Glomerular visceral epithelial cell (primary cell): ENCODE data around the gene PIF1.
"Not testable (repeated sequence)": the region's sequence is repeated elsewhere in the genome, so short reads cannot be mapped to it uniquely, and the experiment has no call there.

Experiments
- DNase-seq: peaks from one replicate; pipeline ENCODE4 v3.0.0-alpha.2; 2016; ENCODE audit errors: extremely low spot score

The PIF1 gene

DNA sequence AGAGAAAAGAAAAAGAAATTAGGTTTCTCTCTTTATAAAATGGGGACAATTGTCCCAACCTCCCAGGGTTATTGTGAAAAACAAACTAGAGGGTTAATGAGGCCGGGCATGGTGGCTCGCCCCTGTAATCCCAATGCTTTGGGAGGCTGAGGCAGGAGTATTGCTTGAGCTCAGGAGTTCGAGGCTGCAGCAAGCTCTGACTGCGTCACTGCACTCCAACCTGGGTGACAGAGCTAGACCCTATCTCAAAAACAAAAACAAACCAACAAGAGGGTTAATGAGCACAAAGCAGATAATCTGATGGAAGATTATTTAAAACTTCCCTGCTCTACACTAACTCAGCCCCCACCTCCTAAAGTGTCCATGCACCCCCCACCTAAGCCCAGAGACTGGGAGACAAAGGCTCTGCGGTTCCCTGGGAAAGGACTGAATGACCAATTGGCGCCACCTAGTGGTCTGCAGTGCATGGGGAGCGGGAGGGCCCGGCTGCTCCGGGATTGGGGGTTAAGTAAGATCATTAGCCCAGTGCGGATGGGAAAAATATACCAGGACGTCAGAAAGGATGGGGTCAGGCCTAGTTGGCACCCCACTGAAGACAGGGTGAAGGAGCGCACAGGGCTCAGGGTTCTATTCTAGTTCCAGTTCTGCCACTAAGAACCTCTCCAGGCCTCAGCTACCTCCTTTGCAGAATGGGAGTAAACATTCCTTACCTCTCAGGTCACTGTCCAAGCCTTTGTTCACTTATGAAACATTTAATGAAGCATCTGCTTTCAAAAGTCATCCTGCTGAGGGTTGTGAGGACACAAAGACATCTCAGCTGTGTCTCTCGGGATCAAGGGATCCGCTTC, 15.6 kb downstream of the PIF1 start:
- peak; percentile 73 for DNase-seq

DNA sequence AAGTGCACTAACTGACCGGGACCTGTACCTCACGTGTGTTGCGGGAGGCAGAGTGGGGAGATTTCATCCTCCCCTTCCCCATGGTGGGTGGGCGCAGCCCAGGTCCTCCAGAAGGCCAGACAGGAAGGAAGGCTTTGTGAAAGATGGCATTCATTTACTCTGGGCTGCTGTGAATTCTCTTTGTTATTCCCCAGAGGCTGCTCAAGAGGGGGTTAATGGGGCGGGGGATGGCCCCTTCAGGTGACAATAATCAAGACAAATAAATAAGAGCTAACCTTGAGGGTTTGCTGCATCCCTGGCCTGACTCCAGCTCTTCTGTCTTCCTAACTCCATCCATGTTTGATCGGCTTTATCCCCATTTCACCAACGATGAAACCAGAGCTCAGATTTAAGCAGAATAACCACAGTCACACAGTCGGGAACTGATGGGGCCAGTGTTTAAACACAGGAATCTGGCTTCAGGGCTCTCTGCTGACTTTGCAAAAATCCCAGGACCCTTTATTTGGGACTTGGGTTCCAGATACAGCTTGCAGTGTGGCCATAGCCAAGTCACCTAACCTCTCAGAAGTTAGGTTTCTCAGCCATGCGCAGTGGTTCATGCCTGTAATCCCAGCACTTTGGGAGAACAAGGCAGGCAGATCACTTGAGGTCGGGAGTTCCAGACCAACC, 16.5 kb downstream of the PIF1 start:
- no peak for DNase-seq

DNA sequence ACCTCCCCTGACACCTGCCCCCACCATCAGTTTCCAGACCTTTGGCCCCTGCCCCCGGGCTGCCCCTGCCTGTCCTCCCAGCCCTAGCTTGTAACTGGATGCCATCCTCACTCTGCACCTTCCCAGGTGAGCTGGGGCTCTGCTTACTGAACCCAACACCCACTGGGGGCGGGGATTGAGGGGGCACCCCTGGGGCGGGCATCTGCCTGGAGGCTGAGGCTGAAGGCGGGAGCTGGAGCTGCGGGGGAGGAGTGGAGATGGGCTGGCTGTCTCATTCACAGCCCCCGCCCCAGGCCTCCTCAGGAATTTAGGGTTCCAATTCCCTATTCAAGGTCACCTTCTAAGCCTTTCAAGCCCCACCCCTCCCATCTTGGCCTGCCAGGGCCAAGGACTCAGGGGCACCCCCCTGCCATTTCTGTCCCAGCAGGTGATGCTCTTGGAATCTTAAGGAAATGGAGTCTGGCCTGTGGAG, 17.7 kb downstream of the PIF1 start:
- DNase-seq, result no peak

DNA sequence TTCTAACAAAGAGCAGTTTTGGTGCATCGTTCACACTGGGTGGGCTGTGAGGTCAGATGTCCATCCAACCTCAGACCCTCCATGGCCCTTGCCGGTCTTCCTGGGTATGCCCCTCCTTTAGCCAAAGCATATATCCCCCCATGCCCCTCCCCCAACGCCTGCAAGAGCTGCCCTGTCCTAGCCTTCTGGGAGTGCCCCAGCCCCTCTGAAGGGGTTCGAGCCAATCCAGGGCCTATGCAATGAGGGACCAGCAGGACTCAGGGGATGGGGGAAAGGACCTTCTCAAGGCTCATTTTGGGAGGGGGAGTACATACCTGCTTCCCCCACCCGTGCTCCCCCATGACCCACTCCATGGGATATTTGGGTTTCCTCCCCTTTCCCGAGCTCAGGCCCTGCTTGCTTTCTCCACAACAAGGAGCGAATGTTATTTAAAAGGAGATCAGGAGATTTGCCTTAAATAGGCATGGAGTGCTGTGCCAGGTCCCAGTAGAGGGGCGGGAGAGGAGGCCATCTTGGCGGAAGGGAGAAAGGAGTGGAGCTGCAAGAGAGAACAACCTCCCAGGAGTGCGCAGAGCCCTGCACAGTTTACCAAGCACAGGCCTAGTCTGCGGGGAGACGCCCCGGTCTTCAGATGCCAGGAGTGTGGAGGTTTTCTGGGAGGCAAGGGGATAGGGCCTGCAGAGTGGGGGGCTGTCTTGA, 18.2 kb downstream of the PIF1 start:
- no peak for DNase-seq

DNA sequence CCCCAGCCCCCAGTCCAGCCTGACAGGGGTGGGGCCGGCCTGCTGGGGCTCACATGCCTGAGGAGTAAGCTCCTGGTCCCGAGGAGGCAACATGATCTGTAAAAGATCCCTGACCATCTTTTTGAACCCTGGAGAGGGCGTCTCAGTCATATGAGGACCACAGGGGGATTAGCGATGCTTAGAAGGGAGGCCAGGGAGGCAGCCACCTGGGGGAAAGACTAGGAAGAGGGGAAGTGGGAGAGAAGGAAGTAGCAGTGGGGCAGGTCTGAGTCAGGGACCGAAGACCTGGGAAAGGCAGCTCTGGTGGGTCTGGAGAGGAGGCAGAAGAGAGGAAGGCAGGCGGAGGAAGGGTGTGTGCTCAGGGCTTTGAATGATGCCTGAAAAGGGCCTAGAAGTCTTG, 18.9 kb downstream of the PIF1 start:
- DNase-seq, result no peak

DNA sequence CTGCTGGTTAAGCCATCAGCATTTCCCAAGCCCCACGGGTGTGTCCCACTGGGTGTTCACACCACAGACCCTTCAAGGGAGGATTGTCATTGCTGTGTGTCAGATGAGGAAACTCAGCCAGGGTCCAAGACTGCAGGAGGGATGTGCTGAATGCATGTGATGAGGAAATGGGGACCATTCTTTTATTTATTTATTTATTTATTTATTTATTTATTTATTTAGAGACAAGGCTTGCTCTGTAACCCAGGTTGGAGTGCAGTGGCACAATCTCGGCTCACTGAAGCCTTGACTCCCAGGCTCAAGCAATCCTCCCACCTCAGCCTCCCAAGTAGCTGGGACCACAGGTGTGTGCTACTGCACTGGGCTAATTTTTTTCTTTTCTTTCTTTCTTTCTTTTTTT, 20.8 kb downstream of the PIF1 start:
- no peak for DNase-seq

DNA sequence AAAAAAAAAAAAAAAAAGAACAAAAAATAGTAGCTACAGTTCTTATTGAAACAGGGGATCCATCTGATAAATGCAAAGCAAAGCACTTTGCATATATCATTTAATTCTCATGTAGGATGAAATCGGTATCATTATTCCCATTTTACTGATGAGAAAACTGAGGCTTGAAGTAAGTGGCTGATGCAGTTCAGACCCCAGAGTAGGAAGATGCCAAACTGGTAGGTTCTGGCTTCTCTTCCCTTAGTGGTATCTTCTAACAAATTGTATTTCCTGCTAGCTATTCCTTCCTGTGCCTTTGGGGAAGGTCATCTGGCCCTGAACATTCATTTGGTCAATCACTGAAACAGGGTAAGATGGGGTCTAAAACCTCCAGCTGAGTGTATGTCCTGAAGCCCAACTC, 21.9 kb downstream of the PIF1 start:
- DNase-seq, result no peak

DNA sequence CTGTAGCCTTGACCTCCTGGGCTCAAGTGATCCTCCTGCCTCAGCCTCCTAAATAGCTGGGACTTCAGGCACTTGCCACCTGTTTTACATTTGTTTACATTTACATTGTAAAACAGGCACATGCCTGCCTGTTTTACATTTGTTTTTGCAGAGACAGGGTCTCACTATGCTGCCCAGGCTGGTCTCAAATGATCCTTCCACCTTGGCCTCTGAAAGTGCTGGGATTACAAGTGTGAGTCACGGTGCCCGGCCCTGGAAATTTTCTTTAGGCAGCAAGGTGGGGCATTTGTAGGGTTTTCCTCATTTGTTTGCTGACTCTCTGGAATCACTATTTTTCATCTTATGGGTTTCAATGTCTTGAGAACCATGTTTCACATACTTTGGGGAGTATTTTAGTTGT, 25.0 kb downstream of the PIF1 start:
- DNase-seq, result no peak

DNA sequence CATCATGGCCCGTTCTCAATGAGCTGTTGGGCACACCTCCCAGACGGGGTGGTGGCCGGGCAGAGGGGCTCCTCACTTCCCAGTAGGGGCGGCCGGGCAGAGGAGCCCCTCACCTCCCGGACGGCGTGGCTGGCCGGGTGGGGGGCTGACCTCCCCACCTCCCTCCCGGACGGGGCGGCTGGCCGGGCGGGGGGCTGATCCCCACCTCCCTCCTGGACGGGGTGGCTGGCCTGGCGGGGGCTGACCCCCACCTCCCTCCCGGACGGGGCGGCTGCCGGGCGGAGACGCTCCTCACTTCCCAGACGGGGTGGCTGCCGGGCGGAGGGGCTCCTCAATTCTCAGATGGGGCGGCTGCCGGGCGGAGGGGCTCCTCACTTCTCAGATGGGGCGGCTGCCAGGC, 26.5 kb downstream of the PIF1 start:
- not testable (repeated sequence) for DNase-seq

DNA sequence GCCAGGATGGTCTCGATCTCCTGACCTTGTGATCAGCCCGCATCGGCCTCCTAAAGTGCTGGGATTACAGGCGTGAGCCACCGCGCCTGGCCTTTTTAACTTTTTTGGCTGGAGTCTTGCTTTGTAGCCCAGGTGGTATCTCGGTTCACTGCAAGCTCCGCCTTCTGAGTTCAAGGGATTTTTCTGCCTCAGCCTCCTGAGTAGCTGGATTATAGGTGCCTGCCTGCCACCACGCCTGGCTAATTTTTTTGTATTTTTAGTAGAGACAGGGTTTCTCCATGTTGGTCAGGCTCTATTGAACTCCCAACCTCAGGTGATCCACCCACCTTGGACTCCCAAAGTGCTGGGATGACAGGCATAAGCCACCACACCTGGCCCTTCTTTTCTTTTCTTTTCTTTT, 29.5 kb downstream of the PIF1 start:
- not testable (repeated sequence) for DNase-seq

DNA sequence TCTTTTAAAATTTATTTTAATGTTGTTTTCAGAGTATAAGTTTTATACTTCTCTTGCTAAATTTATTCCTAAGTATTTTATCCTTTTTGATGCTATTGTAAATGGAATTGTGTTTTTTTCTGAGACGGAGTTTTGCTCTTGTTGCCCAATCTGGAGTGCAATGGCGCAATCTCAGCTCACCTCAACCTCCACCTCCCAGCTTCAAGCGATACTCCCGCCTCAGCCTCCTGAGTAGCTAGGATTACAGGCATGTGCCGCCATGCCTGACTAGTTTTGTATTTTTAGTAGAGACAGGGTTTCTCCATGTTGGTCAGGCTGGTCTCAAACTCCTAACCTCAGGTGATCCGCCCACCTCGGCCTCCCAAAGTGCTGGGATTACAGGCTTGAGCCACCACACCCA, 30.1 kb downstream of the PIF1 start:
- not testable (repeated sequence) for DNase-seq

DNA sequence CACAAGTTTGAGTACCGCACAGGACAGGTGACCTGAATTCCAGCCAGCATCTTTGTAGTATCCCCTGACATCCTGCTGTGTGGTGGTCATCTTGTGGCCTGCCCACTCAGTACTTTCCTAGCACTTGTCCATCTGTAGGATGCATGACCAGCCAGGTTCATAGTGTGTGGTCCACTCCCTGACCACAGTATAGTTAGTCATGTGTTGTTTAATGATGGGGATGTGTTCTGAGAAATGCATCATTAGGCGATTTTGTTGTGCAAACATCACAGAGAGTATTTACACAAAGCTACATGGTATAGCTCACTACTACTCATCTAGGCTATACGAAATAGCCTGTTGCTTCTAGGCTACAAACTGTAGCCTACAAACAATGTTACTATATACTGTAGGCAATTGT, 33.2 kb downstream of the PIF1 start:
- DNase-seq, result no peak

DNA sequence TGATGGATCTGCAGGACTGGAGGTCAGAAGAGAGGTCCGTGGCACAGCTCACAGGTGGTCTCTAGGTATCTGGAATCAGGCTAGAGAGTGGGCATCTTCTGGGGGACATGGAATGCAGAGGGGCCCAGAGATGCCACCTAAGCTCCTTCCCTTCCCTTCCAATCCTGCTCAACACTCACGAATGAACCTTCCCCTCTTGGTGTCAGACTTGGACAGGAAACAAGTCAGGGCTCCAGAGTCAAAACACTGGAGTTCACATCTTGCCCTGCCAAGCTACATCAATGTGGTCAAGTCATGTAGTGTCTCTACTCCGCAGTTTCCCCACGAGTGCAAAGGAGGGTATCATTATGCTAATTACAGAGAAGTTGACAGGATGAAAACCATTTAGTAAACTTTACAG, 34.0 kb downstream of the PIF1 start:
- DNase-seq, result no peak

DNA sequence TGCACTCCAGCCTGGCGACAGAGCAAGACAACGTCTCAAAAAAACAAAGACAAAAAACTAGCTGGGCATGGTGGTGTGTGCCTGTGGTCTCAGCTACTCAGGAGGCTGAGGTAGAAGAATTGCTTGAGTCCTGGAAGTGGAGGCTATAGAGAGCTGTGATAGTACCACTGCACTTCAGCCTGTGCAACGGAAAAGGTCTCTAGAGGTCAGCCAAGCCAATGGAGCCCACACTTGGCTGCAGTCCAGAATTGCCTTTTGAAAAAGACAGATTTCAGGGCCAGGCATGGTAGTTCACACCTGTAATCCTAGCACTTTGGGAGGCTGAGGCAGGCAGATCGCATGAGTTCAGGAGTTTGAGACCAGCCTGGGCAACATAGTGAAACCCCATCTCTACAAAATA, 41.7 kb downstream of the PIF1 start:
- no peak for DNase-seq

DNA sequence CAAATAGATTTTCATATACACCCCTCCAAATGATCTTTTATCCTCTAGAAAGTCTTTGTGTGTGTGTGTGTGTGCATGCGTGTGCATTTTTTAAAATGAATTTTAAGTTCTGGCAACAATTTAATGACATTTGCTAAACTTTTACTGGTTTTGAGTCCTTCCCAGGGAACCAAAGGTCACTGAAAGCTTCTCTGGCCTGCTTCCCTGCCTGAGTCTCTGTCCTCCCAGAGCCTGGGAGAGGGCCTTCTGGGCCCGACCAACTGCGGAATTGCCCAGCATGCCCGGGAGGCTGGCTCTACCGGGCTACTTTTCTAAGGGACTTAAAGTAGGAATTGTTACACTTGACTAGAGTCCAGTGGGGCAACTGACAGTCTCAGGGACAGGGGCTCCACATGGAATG, 42.7 kb downstream of the PIF1 start:
- DNase-seq, result no peak

DNA sequence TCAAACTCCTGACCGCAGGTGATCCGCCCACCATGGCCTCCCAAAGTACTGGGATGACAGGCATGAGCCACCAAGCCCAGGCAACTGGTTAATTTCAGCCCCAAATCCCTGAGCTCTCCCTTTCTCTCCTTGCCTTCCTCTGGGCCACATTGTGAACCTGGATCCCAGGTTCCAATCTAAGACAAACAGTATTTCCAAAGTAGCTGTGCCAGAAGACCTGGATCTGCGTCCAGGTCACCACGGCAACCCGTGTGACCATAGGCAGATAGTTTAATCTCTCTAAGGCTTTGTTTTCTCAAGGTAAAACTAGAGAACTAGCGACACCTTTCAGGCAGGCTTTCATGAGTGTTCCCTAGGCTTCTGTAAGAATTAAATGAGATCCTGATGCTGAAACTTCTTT, 44.1 kb downstream of the PIF1 start:
- no peak for DNase-seq

DNA sequence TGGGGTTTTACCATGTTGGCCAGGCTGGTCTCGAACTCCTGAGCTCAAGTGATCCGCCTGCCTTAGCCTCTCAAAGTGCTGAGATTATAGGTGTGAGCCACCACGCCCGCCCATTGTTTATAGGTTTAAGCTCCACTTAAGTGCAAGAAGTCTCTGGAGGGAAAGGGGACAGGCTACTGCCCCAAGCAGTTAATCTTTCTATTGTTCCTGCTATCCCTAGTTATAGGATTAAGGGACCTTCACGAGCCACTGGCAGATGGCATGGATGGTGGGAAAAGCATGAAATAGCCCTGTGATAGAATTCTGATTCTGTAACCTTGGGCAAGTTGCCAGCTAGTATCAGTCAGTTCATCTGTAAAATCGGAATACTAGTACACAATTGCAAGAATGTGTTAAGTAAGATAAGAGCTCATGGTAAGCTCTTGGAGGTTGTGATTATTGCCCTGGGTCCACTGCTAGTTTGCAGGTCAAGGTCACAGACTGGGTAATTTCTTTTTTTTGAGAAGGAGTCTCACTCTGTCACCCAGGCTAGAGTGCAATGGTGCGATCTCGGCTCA, 44.8 kb downstream of the PIF1 start:
- no peak for DNase-seq

DNA sequence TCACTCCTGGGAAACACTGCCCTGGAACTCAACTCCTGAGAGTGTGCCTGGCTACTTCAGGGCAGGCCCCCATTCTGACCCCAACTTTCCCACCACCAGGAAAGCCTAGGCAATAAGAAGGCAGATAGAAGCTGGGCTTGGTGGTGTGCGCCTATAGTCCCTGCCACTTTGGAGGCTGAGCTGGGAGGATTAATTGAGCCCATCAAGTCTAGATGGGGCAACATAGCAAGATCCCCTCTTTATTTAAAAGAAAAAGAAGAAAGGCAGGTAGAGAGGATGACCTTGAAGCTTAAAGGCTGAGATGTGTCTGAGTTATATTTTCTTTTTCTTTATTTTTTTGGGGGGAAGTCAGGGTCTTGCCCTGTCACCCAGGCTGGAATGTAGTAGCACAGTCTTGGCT, 45.8 kb downstream of the PIF1 start:
- DNase-seq, result no peak

DNA sequence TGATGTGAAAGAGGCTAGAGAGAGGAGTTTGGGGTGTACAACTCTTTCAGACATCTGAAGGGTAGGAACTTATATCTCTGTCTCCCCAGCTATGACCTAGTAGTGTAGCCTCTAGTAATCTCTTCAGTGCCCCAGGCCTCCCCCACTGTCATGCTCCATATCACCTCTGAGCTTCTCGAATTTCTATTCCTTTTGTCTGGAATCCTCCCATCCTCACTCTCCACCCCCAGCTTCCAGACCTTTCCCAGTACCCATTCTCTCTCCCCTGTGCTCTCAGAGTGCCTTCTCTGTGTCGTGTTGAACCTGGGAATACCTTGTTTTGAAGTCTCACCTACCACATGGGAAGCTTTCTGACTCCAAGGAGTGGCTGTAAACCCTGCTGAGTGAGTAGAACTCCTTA, 46.4 kb downstream of the PIF1 start:
- no peak for DNase-seq

DNA sequence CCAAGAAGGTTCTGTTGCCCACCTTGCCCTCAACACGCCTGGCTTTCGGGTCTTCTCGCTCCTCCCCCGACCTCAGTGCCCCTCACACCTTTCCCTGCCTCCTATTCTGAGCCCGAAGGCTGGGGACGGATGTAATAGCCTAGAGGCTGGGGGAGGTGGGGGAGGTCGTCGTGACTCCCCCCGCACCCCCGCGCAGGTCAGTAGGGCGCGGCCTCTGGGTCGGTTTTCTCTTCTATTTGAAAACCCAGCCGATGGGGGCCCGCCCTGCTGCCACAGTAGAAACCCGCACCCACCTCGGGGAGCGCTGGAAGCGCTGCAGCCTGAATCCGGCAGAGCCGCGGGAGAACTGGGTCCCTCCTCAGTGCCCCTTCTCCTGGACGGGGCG, 49.1 kb downstream of the PIF1 start:
- DNase-seq, result no peak

DNA sequence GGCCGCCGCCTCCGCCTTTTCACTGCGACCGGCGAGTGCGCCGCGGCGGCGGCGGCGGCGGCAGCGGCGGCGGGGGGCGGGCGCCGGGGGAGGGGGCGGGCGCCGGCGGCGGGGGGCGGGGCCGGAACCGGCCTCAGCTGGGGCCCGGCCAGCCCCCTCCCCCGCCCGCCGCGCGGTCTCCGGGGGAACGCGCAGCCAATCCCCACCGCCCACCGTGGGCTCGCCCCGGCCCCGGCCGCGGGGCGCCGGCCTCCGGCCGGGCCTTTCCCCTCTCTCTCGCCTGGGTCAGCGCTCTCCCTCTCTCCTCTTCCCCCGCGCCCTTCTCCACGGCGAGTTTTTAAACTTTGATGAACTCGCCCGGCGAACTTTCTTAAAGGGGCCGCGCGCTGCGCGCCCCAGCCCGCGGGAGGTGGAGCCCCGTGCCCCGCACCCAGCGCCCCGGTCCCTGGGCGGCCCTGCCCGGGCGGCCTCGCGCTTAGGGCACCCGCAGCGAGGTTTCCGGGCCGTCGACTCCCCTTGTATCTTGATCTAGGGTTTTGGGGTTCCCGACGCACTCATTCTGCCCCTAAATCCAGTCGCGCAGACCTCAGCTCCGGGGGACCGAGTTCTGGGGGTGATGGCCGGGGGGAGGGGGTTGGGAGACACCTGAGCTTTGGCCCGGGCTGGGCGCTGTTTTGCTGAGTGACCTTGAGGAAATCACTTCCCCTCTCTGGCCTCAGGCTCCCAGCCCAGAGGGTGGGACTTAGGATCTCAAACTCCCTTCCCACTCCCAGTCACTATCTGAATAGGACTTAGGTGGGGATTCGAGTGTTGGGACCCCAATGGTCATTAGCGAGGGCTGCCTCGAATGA, 49.7 kb downstream of the PIF1 start, which contains the start of gene RBPMS2:
RBPMS2 (minus strand) TSS at position 39 of the 851 bp plus-strand sequence. CDS start 270 bp downstream, outside the sequence.
- peak; percentile 24 for DNase-seq
